Trophoblast cell (in vitro differentiated cells and primary cell): ENCODE results near the gene ZNF438. TPM values are rescaled to one million over a fixed set of nuclear protein-coding genes. Genes with fewer than 3 reads are reported as not detected.

Experiments used
- DNase-seq, 2 donors: peaks; one replicate each; pipeline ENCODE4 v3.0.0-alpha.2; 2016
- H2AFZ ChIP-seq: 2 replicates; pipeline ENCODE4 v1.6.1; 2013; ENCODE audit warnings: low read length, moderate library complexity, mild to moderate bottlenecking; ENCODE audit not compliant: insufficient read depth, poor library complexity
- H2AK5ac ChIP-seq: 2 replicates; pipeline ENCODE4 v1.6.1; 2013; ENCODE audit warnings: mild to moderate bottlenecking, low read length
- H2BK120ac ChIP-seq: 2 replicates; pipeline ENCODE4 v1.6.1; 2013; ENCODE audit warnings: low read length, mild to moderate bottlenecking, moderate library complexity; ENCODE audit not compliant: insufficient read depth, poor library complexity
- H2BK12ac ChIP-seq: 2 replicates; pipeline ENCODE4 v1.6.1; 2013; ENCODE audit warnings: mild to moderate bottlenecking, low read length, moderate library complexity
- H2BK5ac ChIP-seq: 2 replicates; pipeline ENCODE4 v1.6.1; 2013; ENCODE audit warnings: low read length, low read depth, moderate library complexity, mild to moderate bottlenecking; ENCODE audit not compliant: poor library complexity
- H3K14ac ChIP-seq: 2 replicates; pipeline ENCODE4 v1.6.1; 2013; ENCODE audit warnings: mild to moderate bottlenecking, low read length
- H3K18ac ChIP-seq: 2 replicates; pipeline ENCODE4 v1.6.1; 2013; ENCODE audit warnings: mild to moderate bottlenecking, low read length
- H3K23ac ChIP-seq: 2 replicates; pipeline ENCODE4 v1.6.1; 2013; ENCODE audit warnings: low read length
- H3K27ac ChIP-seq: 2 replicates; pipeline ENCODE4 v1.5.1; 2013; ENCODE audit warnings: low read depth, mild to moderate bottlenecking, inconsistent platforms, low read length, moderate library complexity
- H3K27me3 ChIP-seq: 2 replicates; pipeline ENCODE4 v1.6.1; 2013; ENCODE audit warnings: inconsistent platforms, mild to moderate bottlenecking, low read length, moderate library complexity; ENCODE audit not compliant: insufficient read depth
- H3K36me3 ChIP-seq, 2 experiments: 1 replicate in 1 of 2; 2 replicates in 1 of 2; pipeline ENCODE4 v1.6.1; 2013; ENCODE audit warnings: low read length in 2 of 2, mild to moderate bottlenecking in 2 of 2, moderate library complexity in 1 of 2; ENCODE audit not compliant: insufficient read depth in 2 of 2, control insufficient read depth in 1 of 2
- H3K4ac ChIP-seq: 2 replicates; pipeline ENCODE4 v1.6.1; 2013; ENCODE audit warnings: low read depth, mild to moderate bottlenecking, low read length, moderate library complexity
- H3K4me1 ChIP-seq, 2 experiments: 1 replicate in 1 of 2; 2 replicates in 1 of 2; pipeline ENCODE4 v1.6.1; 2013; ENCODE audit warnings: low read length in 2 of 2, mild to moderate bottlenecking in 2 of 2, moderate library complexity in 1 of 2; ENCODE audit not compliant: insufficient read depth in 2 of 2, control insufficient read depth in 1 of 2
- H3K4me2 ChIP-seq: 2 replicates; pipeline ENCODE4 v1.6.1; 2013; ENCODE audit warnings: inconsistent platforms, mild to moderate bottlenecking, low read length, moderate library complexity
- H3K4me3 ChIP-seq: 2 replicates; pipeline ENCODE4 v1.5.1; 2013; ENCODE audit warnings: mild to moderate bottlenecking, low read depth, low read length, inconsistent platforms
- H3K79me1 ChIP-seq: one replicate; pipeline ENCODE4 v1.6.1; 2013; ENCODE audit warnings: low read length
- H3K79me2 ChIP-seq: 2 replicates; pipeline ENCODE4 v1.6.1; 2013; ENCODE audit warnings: low read length, mild to moderate bottlenecking; ENCODE audit not compliant: control insufficient read depth, insufficient read depth, poor library complexity
- H3K9ac ChIP-seq: 2 replicates; pipeline ENCODE4 v1.6.1; 2013; ENCODE audit warnings: mild to moderate bottlenecking, low read length
- H3K9me3 ChIP-seq: 2 replicates; pipeline ENCODE4 v1.6.1; 2013; ENCODE audit warnings: low read depth, mild to moderate bottlenecking, control low read depth, inconsistent platforms, low read length; ENCODE audit not compliant: insufficient read depth
- H4K12ac ChIP-seq: 2 replicates; pipeline ENCODE4 v1.6.1; 2013; ENCODE audit warnings: low read depth, mild to moderate bottlenecking, low read length, moderate library complexity
- H4K8ac ChIP-seq: 2 replicates; pipeline ENCODE4 v1.6.1; 2013; ENCODE audit warnings: low read depth, mild to moderate bottlenecking, low read length, moderate library complexity
- H4K91ac ChIP-seq: one replicate; pipeline ENCODE4 v1.6.1; 2013; ENCODE audit warnings: low read depth, mild to moderate bottlenecking, low read length, moderate library complexity
- WGBS: extraction: QIAGEN DNeasy Blood & Tissue Kit; methylation state at CpG from one replicate; pipeline ENCODE4 v1.1.7; 2013; ENCODE audit warnings: missing lambda C conversion rate; ENCODE audit not compliant: insufficient read length, insufficient coverage; ENCODE audit errors: extremely low coverage; 5-methylcytosine and 5-hydroxymethylcytosine counted together
- polyA plus RNA-seq: library from polyadenylated mRNA; stranded (reverse); fragments of 200-250 nt; gene quantifications from 2 replicates; pipeline ENCODE4 v1.2.3, GENCODE V29; 2013

The ZNF438 gene, protein sequence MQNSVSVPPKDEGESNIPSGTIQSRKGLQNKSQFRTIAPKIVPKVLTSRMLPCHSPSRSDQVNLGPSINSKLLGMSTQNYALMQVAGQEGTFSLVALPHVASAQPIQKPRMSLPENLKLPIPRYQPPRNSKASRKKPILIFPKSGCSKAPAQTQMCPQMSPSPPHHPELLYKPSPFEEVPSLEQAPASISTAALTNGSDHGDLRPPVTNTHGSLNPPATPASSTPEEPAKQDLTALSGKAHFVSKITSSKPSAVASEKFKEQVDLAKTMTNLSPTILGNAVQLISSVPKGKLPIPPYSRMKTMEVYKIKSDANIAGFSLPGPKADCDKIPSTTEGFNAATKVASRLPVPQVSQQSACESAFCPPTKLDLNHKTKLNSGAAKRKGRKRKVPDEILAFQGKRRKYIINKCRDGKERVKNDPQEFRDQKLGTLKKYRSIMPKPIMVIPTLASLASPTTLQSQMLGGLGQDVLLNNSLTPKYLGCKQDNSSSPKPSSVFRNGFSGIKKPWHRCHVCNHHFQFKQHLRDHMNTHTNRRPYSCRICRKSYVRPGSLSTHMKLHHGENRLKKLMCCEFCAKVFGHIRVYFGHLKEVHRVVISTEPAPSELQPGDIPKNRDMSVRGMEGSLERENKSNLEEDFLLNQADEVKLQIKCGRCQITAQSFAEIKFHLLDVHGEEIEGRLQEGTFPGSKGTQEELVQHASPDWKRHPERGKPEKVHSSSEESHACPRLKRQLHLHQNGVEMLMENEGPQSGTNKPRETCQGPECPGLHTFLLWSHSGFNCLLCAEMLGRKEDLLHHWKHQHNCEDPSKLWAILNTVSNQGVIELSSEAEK
- polyA plus RNA-seq: 1.6 TPM in 2 replicates

- H3K23ac ChIP-seq: no peak within 1 kb of the TSS
- peak within 1 kb of the TSS; percentile 91 for H2BK5ac ChIP-seq
- peak; percentile 98 to 99 for DNase-seq
- H2AFZ ChIP-seq: peak within 1 kb of the TSS; percentile 89
- H3K18ac ChIP-seq: peak within 1 kb of the TSS; percentile 98
- H3K36me3 ChIP-seq: no peaks in the 10 kb centered on the region
- H3K27me3 ChIP-seq: no peaks in the 10 kb centered on the region
- H3K4me1 ChIP-seq: peaks cover 7 to 10% of the 10 kb centered on the region in 2 experiments
- H4K8ac ChIP-seq: peak within 1 kb of the TSS; percentile 97
- peak within 1 kb of the TSS; percentile 65 for H3K4me2 ChIP-seq
- peak within 1 kb of the TSS; percentile 89 for H4K91ac ChIP-seq
- peak within 1 kb of the TSS; percentile 88 for H4K12ac ChIP-seq
- H3K4ac ChIP-seq: peak within 1 kb of the TSS; percentile 61
- H3K14ac ChIP-seq: peak within 1 kb of the TSS; percentile 94
- no peaks in the 10 kb centered on the region for H3K9me3 ChIP-seq
- peak within 1 kb of the TSS; percentile 94 for H2BK120ac ChIP-seq
- WGBS: no CpG with 5 or more reads among the region's 66 CpGs
- H3K9ac ChIP-seq: peak within 1 kb of the TSS; percentile 81
- H2AK5ac ChIP-seq: no peak within 1 kb of the TSS
- peak within 1 kb of the TSS; percentile 85 for H3K4me3 ChIP-seq
- H3K79me2 ChIP-seq: peaks cover 7% of the 10 kb centered on the region
- peaks cover 17% of the 10 kb centered on the region for H3K79me1 ChIP-seq
- H3K27ac ChIP-seq: peak within 1 kb of the TSS; percentile 84
- H2BK12ac ChIP-seq: peak within 1 kb of the TSS; percentile 85
Measured at GRCh38 chr10:31031558-31032257, at the start of gene ZNF438. ZNF438 (minus strand) TSS chr10:31031865; CDS start chr10:30877034, 154,831 bp downstream.

GRCh38 chr10:31076610-31076988 is 44.9 kb upstream of the ZNF438 start:
- Histone ChIP-seq H3K36me3 (no peaks in the 10 kb centered on the region), H3K4ac (no peak overlapping the region), H3K18ac (no peak overlapping the region), H2BK120ac (no peak overlapping the region), H3K14ac (no peak overlapping the region), H2BK5ac (no peak overlapping the region), H2AFZ (no peak overlapping the region), H2AK5ac (no peak overlapping the region), H4K8ac (no peak overlapping the region), H4K12ac (no peak overlapping the region), H3K4me2 (no peak overlapping the region), H3K27ac (no peak overlapping the region), H3K27me3 (no peaks in the 10 kb centered on the region), H3K4me1 (peaks cover 0 to 1% of the 10 kb centered on the region in 2 experiments), H3K9me3 (no peaks in the 10 kb centered on the region), H3K23ac (no peak overlapping the region), H3K9ac (no peak overlapping the region), H4K91ac (no peak overlapping the region), H3K4me3 (no peak overlapping the region), H2BK12ac (no peak overlapping the region), H3K79me1 (no peaks in the 10 kb centered on the region), H3K79me2 (no peaks in the 10 kb centered on the region)
- DNase-seq: peak in 1 of 2 donors; percentile 13
- WGBS: no CpG with 5 or more reads among the region's 6 CpGs

GRCh38 chr10:31075881-31076609 is 44.4 kb upstream of the ZNF438 start:
- no CpG with 5 or more reads among the region's 3 CpGs for WGBS
- no peaks in the 10 kb centered on the region for H3K79me2 ChIP-seq
- H4K8ac ChIP-seq: no peak overlapping the region
- no peak overlapping the region for H2BK5ac ChIP-seq
- H2AFZ ChIP-seq: no peak overlapping the region
- no peak overlapping the region for H3K18ac ChIP-seq
- H2BK120ac ChIP-seq: no peak overlapping the region
- H3K27ac ChIP-seq: no peak overlapping the region
- H3K36me3 ChIP-seq: no peaks in the 10 kb centered on the region
- no peak overlapping the region for H3K4ac ChIP-seq
- H3K79me1 ChIP-seq: no peaks in the 10 kb centered on the region
- no peak overlapping the region for H2BK12ac ChIP-seq
- H3K9ac ChIP-seq: no peak overlapping the region
- H3K4me3 ChIP-seq: no peak overlapping the region
- no peak overlapping the region for H3K14ac ChIP-seq
- no peaks in the 10 kb centered on the region for H3K27me3 ChIP-seq
- H3K9me3 ChIP-seq: no peaks in the 10 kb centered on the region
- H3K4me2 ChIP-seq: no peak overlapping the region
- H2AK5ac ChIP-seq: no peak overlapping the region
- no peak for DNase-seq
- H4K12ac ChIP-seq: no peak overlapping the region
- peaks cover 0 to 3% of the 10 kb centered on the region in 2 experiments for H3K4me1 ChIP-seq
- no peak overlapping the region for H3K23ac ChIP-seq
- no peak overlapping the region for H4K91ac ChIP-seq

DNA sequence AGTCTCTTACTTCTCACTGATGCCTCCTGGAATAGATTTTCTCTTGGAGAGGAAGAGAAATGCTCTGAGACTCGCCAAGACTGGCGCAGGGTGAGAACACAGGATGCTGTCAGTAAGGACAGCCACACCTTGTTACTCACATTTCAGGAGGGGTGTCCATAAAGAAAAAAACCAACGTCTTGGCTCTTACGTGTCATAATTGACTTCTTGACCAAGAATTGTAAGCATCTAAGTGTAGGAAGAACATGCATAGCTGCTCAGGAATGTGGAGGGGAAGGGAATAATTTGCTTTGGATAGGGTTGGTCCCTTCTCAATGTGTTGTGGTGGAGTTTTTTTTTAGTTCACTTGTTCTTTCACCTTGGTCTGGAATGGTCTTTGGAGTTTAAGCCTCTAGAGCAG is 43.8 kb upstream of the ZNF438 start:
- no peak overlapping the region for H2BK5ac ChIP-seq
- H4K8ac ChIP-seq: no peak overlapping the region
- no peak overlapping the region for H4K12ac ChIP-seq
- H3K4me2 ChIP-seq: no peak overlapping the region
- peaks cover 0 to 3% of the 10 kb centered on the region in 2 experiments for H3K4me1 ChIP-seq
- H3K14ac ChIP-seq: no peak overlapping the region
- no peaks in the 10 kb centered on the region for H3K9me3 ChIP-seq
- no peak overlapping the region for H2BK12ac ChIP-seq
- H3K9ac ChIP-seq: no peak overlapping the region
- no peak overlapping the region for H2AFZ ChIP-seq
- H4K91ac ChIP-seq: no peak overlapping the region
- H3K79me1 ChIP-seq: no peaks in the 10 kb centered on the region
- no peaks in the 10 kb centered on the region for H3K79me2 ChIP-seq
- no peak overlapping the region for H3K23ac ChIP-seq
- no peaks in the 10 kb centered on the region for H3K27me3 ChIP-seq
- no peak overlapping the region for H3K4ac ChIP-seq
- H3K27ac ChIP-seq: no peak overlapping the region
- H2AK5ac ChIP-seq: no peak overlapping the region
- H3K36me3 ChIP-seq: no peaks in the 10 kb centered on the region
- H3K4me3 ChIP-seq: no peak overlapping the region
- DNase-seq: peak; percentile 64 to 84
- H2BK120ac ChIP-seq: no peak overlapping the region
- H3K18ac ChIP-seq: no peak overlapping the region
- no CpG with 5 or more reads among the region's 4 CpGs for WGBS
